GM18909 (cell line): ENCODE data around the gene TXNDC17.
"Not testable (repeated sequence)": the region's sequence is repeated elsewhere in the genome, so short reads cannot be mapped to it uniquely, and the experiment has no call there.

Experiments used
- ATAC-seq: cut with Tn5 transposase; IDR thresholded peaks from one replicate; pipeline ENCODE4 v1.9.1; 2021; ENCODE audit warnings: mild to moderate bottlenecking; ENCODE audit not compliant: unreplicated experiment, poor library complexity

TXNDC17 gene

DNA sequence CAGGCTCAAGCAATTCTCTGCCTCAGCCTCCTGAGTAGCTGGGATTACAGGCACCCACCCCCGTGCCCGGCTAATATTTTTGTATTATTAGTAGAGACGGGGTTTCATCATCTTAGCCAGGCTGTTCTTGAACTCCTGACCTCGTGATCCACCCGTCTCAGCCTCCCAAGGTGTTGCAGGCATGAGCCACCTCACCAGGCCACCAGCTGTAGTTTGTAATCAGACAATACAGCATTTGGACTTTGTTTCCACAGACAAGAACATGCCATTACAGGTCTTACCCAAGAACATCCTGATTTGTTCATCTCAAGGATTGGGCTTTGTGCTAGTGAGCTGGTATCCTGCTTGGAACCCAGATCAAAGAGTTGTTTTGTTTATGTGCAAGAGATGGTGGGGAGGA, 40.8 kb downstream of the TXNDC17 start:
- no peak for ATAC-seq

DNA sequence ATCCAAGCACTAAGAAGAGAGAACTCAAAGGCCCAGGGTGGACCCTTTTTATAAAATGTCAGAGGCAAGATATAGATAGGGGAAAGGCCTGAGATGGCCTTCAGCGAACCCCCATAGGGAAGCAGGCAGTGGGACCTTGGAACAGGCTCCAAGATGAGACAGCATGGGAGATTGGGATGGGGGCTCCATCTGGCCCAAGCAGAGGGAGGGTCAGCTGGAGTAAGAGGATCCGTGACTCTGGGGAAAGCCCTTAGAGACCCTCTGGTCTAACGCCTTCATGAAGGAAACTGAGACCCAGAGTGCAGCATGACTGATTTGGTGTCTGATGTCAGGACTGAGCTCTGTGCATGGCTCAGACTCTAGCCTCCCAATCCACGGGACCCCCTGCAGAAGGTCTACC, 41.5 kb downstream of the TXNDC17 start:
- ATAC-seq: no peak

DNA sequence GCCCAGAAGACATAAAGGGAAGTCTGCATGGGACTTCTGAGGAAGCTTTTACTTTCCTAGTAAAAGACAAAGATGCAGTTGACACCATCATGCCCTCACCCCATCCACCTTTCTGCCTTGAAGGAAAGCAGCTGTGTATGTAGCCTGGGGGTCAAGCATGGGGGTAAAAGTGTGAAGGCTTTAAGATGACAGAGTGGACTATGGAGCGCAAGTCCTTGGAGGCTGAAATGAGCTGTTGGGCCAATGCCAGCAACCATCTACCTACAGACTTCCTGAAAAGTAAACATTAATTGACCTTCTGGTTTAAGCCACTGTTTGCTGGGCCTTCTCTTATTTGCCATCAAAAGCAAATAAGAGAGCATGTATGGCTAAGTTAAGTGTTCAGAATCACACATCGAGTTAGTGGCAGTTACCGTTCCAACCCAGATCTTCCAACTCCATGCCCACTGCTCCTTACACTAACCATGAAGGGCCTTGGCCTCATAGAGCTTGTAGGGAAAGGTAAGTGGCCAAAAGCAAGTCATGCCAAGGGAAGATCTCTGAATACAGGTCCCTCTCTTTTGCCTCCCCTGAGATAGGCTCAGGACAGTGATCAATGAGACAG, 42.3 kb downstream of the TXNDC17 start:
- no peak for ATAC-seq

GRCh38 chr17:6683730-6684459, 43.0 kb downstream of the TXNDC17 start:
- ATAC-seq: no peak

GRCh38 chr17:6684460-6684783, 43.6 kb downstream of the TXNDC17 start:
- no peak for ATAC-seq

DNA sequence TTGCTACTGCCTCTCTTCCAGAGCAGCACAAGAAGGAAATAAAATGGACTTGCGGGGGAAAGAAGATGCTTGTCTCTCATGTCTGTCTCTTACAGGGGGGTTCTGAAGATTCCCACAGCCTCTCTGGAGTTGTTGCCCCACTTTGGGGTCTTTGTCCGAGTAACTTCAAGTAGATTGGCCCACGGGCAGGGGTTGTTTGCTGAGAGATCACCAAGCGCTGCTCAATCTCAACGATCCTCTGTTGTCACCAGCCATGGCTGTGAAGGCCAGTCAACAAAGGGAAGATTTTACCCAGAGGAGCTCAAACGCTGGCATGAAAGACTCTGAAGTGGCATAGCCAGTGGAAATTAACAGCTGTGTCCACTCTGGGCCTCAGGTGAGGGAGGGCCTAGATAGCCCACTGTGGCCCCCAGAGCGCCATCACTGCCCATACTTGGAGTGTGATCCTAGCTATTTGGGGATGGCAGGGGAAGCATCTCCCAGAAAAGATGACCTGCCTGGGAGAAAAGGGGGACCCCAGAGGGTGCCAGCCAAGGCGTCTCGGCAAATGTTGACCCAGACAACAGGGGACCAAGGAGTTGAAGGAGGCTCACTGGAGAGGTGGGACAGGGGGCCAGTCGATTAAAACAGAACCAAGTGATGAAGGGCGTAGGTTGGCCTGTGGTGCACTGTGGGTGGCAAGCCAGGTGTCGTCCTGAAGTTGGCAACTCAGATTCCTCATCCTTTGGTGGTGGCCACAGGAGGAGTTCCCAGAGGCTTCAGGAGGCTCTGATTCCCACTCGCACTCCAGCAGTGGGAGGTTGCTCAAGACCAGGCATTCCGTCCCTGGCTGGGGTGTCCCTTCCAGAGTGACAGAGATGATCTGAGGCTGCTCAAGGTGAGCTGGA, 44.3 kb downstream of the TXNDC17 start:
- ATAC-seq: no peak

GRCh38 chr17:6686026-6686425, 45.2 kb downstream of the TXNDC17 start:
- ATAC-seq: no peak

GRCh38 chr17:6688944-6689343, 48.1 kb downstream of the TXNDC17 start:
- ATAC-seq: no peak

DNA sequence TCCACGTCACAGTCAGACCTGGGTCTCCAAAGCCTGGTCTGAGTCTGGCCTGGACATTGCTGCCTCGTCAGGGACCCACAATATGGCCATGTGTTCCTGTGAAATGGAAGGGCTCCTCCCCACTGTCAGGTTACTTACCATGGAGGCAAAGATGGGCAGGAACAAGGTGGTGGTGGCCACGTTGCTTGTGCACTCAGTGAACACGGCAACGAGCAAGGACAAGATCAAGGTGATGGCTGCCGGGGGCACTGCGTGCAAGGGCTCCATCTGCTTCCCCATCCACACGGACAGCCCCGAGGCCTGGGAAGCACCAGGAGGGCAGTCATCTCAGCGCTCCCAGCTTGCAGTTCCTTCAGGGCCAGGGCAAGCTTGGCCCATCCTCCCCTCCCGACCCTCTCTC, 49.8 kb downstream of the TXNDC17 start:
- ATAC-seq: no peak

GRCh38 chr17:6691546-6691945, 50.7 kb downstream of the TXNDC17 start:
- ATAC-seq: no peak

- not testable (repeated sequence) for ATAC-seq
Observed at GRCh38 chr17:6691958-6692357, 51.1 kb downstream of the TXNDC17 start.
